Measurements from ENCODE around the gene ATP9B. TPM values are rescaled to one million over a fixed set of nuclear protein-coding genes. Genes with fewer than 3 reads are reported as not detected.

ATP9B gene
- total RNA-seq, 1 experiment from 2014 or later, result 17.8 TPM

GRCh38 chr18:79200546-79201268 is 131.5 kb downstream of the ATP9B start:
- no TSS peak for BruUV-seq (replicated peaks)
- ATAC-seq, result no peak
- peak; percentile 8 for DNase-seq (ENCODE audit: low read depth, low spot score)
- no peak overlapping the region for H3K9ac ChIP-seq (ENCODE audit: low read length)
- intact Hi-C loops (cut with micrococcal nuclease), result no loop called here
- no peak overlapping the region for H3K4me2 ChIP-seq (ENCODE audit: low read length)
- no peaks in the 10 kb centered on the region for H3K9me2 ChIP-seq (ENCODE audit: insufficient read depth)
- ChIA-PET POLR2A (no interaction called here), CTCF (no interaction called here), RAD21 (ENCODE audit: low non-redundant PET in 1 of 2, low total read pairs in 2 of 2, uncharacterized antibody in 2 of 2, unreplicated experiment in 2 of 2) (no interaction called here)
- H3K79me2 ChIP-seq (ENCODE audit: insufficient read depth, low read length), result no peaks in the 10 kb centered on the region
- H2AFZ ChIP-seq (ENCODE audit: low read depth, low read length, poor library complexity, severe bottlenecking), result no peak overlapping the region
- no peak for TF ChIP-seq EZH2phosphoT487 (IDR thresholded peaks at IDR 0.05; ENCODE audit: borderline replicate concordance)
- no peak for TF ChIP-seq ZNF274 (IDR thresholded peaks at IDR 0.05; ENCODE audit: low read depth, low read length)
- no peak for TF ChIP-seq POLR2AphosphoS5 (IDR thresholded peaks at IDR 0.05; ENCODE audit: low read depth, low read length)
- TF ChIP-seq CEBPB (IDR thresholded peaks at IDR 0.05; ENCODE audit: low read depth), result no peak
- TF ChIP-seq CTCF (IDR thresholded peaks at IDR 0.05 in 2 of 3, conservative IDR thresholded peaks at IDR 0.05 in 1 of 3; ENCODE audit: borderline replicate concordance in 1 of 3, insufficient read depth in 1 of 3, low read depth in 2 of 3, low read length in 2 of 3), result no peak
- no peak for TF ChIP-seq ZBTB33 (IDR thresholded peaks at IDR 0.05; ENCODE audit: extremely low read depth, insufficient replicate concordance, low read length)
- no peak for TF ChIP-seq RAD21 (IDR thresholded peaks at IDR 0.05; ENCODE audit: low read depth)
- no peak for TF ChIP-seq JUND (IDR thresholded peaks at IDR 0.05)
- no peak for TF ChIP-seq POLR2A (IDR thresholded peaks at IDR 0.05; ENCODE audit: borderline replicate concordance, extremely low read depth, insufficient read depth, insufficient read length)
- no peak for TF ChIP-seq CBX3 (IDR thresholded peaks at IDR 0.05; ENCODE audit: low read depth)
- no peak for TF ChIP-seq FOSL1 (IDR thresholded peaks at IDR 0.05; ENCODE audit: low read depth)
- H3K4me1 ChIP-seq (ENCODE audit: control insufficient read depth in 1 of 2, insufficient read depth in 2 of 2, low read length in 2 of 2), result peaks cover 18 to 33% of the 10 kb centered on the region in 2 experiments
- H3K36me3 ChIP-seq (ENCODE audit: control insufficient read depth in 1 of 2, insufficient read depth in 2 of 2, low read length in 2 of 2), result no peaks in the 10 kb centered on the region
- H3K27ac ChIP-seq (ENCODE audit: low read depth, low read length), result no peak overlapping the region
- H3K9me3 ChIP-seq (ENCODE audit: control insufficient read depth in 1 of 2, insufficient read depth in 1 of 2, low read depth in 1 of 2, low read length in 2 of 2), result no peaks in the 10 kb centered on the region
- H4K20me1 ChIP-seq (ENCODE audit: insufficient read depth), result no peaks in the 10 kb centered on the region
- H3K4me3 ChIP-seq (replicated peaks in 1 of 2; ENCODE audit: low read depth in 1 of 2, low read length in 2 of 2), result no peak overlapping the region
- H3K27me3 ChIP-seq (ENCODE audit: insufficient read depth, low read length), result no peaks in the 10 kb centered on the region

Measured in HCT116 (cell line).